ENCODE results near the gene GPATCH11.

- TF ChIP-seq POLR2AphosphoS5 (IDR thresholded peaks at IDR 0.05) (no peak), CTCF (IDR thresholded peaks at IDR 0.05) (no peak)
Observed at GRCh38 chr2:37080266-37080665, 4.1 kb upstream of the GPATCH11 start.
